Caco-2 (cell line): ENCODE measurements around the gene PLEKHG2. TPM values are rescaled to one million over a fixed set of nuclear protein-coding genes. Genes with fewer than 3 reads are reported as not detected.

Source experiments
- BruUV-seq: library from RNA; stranded (reverse); fragments of 400-500 nt; replicated peaks from 2 replicates; lab custom pipeline; 2021; lab: Mats Ljungman, UMichigan
- CTCF ChIA-PET: fragments of 300-600 bp; sonication (Branson Sonifier 250); formaldehyde crosslinking; loops from one replicate; lab custom pipeline; 2022; ENCODE audit warnings: antibody characterized with exemption; lab: Charles Lee
- POLR2A ChIA-PET: fragments of 300-600 bp; sonication (Branson Sonifier 250); formaldehyde crosslinking; loops from one replicate; lab custom pipeline; 2022; ENCODE audit warnings: antibody characterized with exemption; lab: Charles Lee
- DNase-seq, 2 experiments: peaks; one replicate each; pipeline versions ENCODE4 v3.0.0 to v3.0.0-alpha.2; 2020 to 2022
- H3K27me3 ChIP-seq: replicated peaks from 2 replicates; pipeline ENCODE4 v1.6.0; 2011; ENCODE audit warnings: low read length; ENCODE audit not compliant: control insufficient read depth, insufficient read depth
- H3K36me3 ChIP-seq: 2 replicates; pipeline ENCODE4 v1.5.1; 2011; ENCODE audit warnings: low read length; ENCODE audit not compliant: control insufficient read depth, insufficient read depth
- H3K4me1 ChIP-seq: fragments of 250-450 bp; sonication (Bioruptor Pico); 2 replicates; pipeline ENCODE4 v1.5.1; 2020; ENCODE audit warnings: mild to moderate bottlenecking
- H3K4me3 ChIP-seq: 2 replicates; pipeline ENCODE4 v1.5.1; 2011; ENCODE audit warnings: low read depth, mild to moderate bottlenecking, control low read depth, low read length
- H3K9me3 ChIP-seq: fragments of 250-450 bp; sonication (Bioruptor Pico); 2 replicates; pipeline ENCODE4 v1.5.1; 2020; ENCODE audit warnings: mild to moderate bottlenecking, moderate library complexity
- H3K27ac Mint-ChIP-seq: one replicate; pipeline ENCODE4 v1.8.0; 2022; ENCODE audit warnings: mixed read lengths; ENCODE audit not compliant: unreplicated experiment
- H3K27me3 Mint-ChIP-seq: one replicate; pipeline ENCODE4 v1.8.0; 2022; ENCODE audit warnings: mixed read lengths; ENCODE audit not compliant: insufficient read depth, unreplicated experiment
- H3K36me3 Mint-ChIP-seq: one replicate; pipeline ENCODE4 v1.8.0; 2022; ENCODE audit warnings: mild to moderate bottlenecking, mixed read lengths; ENCODE audit not compliant: insufficient read depth, unreplicated experiment
- H3K4me1 Mint-ChIP-seq: one replicate; pipeline ENCODE4 v1.8.0; 2022; ENCODE audit warnings: low read depth, mixed read lengths; ENCODE audit not compliant: unreplicated experiment
- H3K4me3 Mint-ChIP-seq: one replicate; pipeline ENCODE4 v1.8.0; 2022; ENCODE audit warnings: mild to moderate bottlenecking, moderate library complexity, mixed read lengths; ENCODE audit not compliant: unreplicated experiment
- H3K9me3 Mint-ChIP-seq: one replicate; pipeline ENCODE4 v1.8.0; 2022; ENCODE audit warnings: mixed read lengths; ENCODE audit not compliant: unreplicated experiment
- intact Hi-C: fragments of 100-400 bp; cut with micrococcal nuclease; formaldehyde crosslinking; loops from one replicate; pipeline ENCODE4 v1.10.0; 2022; ENCODE audit not compliant: unreplicated experiment
- total RNA-seq: library from RNA; stranded (reverse); gene quantifications from 2 replicates; pipeline ENCODE4 v1.2.3, GENCODE V29; 2022
- TF ChIP-seq, protein P1 (sequence below), 2 experiments: fragments of 200-600 bp in 1 of 2; IDR thresholded peaks; 1 replicate in 1 of 2; 2 replicates in 1 of 2; pipeline versions ENCODE4 v1.5.1 to v1.8.0; 2011 to 2022; ENCODE audit warnings: antibody characterized with exemption in 1 of 2, control low read depth in 1 of 2, inconsistent platforms in 1 of 2, low read depth in 1 of 2, low read length in 1 of 2, mild to moderate bottlenecking in 1 of 2, moderate library complexity in 1 of 2; ENCODE audit not compliant: insufficient read depth in 1 of 2, severe bottlenecking in 1 of 2, unreplicated experiment in 1 of 2

PLEKHG2 gene
- total RNA-seq, 1 experiment from 2014 or later: 49.8 TPM

DNA sequence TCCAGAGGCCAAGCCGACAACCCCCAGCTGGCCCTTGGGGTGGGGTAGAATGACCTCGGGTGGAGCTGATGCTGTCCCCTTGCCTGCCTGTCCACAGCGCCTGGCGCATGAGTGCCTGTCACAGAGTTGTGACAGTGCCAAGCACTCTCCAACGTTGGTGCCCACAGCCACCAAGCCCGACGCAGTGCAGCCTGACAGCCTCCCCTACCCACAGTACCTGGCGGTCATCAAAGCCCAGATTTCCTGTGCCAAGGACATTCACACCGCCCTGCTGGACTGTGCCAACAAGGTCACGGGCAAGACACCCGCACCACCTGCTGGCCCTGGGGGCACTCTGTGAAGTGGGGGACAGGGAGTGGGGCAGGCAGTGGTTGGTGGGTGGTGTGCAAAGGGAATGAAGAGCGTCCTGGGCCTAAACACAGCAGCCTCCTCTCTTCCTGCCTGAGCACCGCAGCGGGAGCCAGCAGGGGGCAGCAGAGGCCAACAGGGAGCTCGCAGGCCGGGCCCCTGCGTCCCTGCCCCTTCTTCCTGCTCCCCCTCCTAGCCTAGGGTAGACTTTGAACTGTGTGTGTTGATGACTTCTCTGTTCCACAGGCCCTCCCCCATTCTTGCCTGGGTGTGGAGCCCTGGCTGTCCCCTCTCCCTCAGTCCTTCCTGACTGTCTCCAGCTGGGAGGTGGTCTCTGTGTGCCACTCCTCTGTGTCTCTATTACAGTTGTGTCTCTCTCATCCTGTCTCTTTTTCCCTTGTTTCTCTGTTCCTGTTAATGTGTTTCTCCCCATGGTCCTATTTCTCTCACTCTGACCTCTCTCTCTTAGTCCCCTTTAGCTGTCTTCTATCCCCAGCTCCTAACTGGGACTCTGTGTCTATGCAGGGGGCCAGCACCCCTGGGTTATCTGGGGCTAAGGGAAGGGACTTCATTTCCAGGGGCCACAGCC lies 14.8 kb upstream of the PLEKHG2 start:
- CTCF ChIA-PET: interaction anchor here (0.6 to 2.9 kb wide), 12 partner anchors 10 to 844 kb away, joined by 3 to 52 read pairs (median 8); partner anchors contain the start of genes PLEKHG2, RPS16, SAMD4B and ZFP36
- H3K4me3 ChIP-seq: no peak overlapping the region
- no peaks in the 10 kb centered on the region for H3K9me3 Mint-ChIP-seq
- no peaks in the 10 kb centered on the region for H3K9me3 ChIP-seq
- TF ChIP-seq, protein P1, sequence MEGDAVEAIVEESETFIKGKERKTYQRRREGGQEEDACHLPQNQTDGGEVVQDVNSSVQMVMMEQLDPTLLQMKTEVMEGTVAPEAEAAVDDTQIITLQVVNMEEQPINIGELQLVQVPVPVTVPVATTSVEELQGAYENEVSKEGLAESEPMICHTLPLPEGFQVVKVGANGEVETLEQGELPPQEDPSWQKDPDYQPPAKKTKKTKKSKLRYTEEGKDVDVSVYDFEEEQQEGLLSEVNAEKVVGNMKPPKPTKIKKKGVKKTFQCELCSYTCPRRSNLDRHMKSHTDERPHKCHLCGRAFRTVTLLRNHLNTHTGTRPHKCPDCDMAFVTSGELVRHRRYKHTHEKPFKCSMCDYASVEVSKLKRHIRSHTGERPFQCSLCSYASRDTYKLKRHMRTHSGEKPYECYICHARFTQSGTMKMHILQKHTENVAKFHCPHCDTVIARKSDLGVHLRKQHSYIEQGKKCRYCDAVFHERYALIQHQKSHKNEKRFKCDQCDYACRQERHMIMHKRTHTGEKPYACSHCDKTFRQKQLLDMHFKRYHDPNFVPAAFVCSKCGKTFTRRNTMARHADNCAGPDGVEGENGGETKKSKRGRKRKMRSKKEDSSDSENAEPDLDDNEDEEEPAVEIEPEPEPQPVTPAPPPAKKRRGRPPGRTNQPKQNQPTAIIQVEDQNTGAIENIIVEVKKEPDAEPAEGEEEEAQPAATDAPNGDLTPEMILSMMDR (IDR thresholded peaks at IDR 0.05; ENCODE audit: insufficient read depth in 1 of 2, low read depth in 1 of 2, low read length in 1 of 2, severe bottlenecking in 1 of 2, unreplicated experiment in 1 of 2): peak; percentile 98
- POLR2A ChIA-PET: interaction anchor here (0.6 to 2.3 kb wide), 7 partner anchors 10 to 573 kb away, joined by 3 to 28 read pairs (median 11); partner anchors contain the start of genes PSMC4, RPS16, SAMD4B and ZFP36
- no TSS peak for BruUV-seq
- peak; percentile 94 to 95 for DNase-seq
- H3K4me3 Mint-ChIP-seq: peak overlapping the region; percentile 49
- intact Hi-C loops: loop anchor here (1.0 to 5.0 kb wide), 2 partner anchors 14 to 270 kb away; partner anchors contain the start of gene PAK4
- peaks cover 52% of the 10 kb centered on the region for H3K4me1 ChIP-seq
- H3K27ac Mint-ChIP-seq: peak overlapping the region; percentile 84
- H3K4me1 Mint-ChIP-seq: peaks cover 34% of the 10 kb centered on the region
- H3K27me3 Mint-ChIP-seq: no peaks in the 10 kb centered on the region
- no peaks in the 10 kb centered on the region for H3K27me3 ChIP-seq
- H3K36me3 ChIP-seq: no peaks in the 10 kb centered on the region; the same call in none of the 2 replicates
- H3K36me3 Mint-ChIP-seq: peaks cover 67% of the 10 kb centered on the region

DNA sequence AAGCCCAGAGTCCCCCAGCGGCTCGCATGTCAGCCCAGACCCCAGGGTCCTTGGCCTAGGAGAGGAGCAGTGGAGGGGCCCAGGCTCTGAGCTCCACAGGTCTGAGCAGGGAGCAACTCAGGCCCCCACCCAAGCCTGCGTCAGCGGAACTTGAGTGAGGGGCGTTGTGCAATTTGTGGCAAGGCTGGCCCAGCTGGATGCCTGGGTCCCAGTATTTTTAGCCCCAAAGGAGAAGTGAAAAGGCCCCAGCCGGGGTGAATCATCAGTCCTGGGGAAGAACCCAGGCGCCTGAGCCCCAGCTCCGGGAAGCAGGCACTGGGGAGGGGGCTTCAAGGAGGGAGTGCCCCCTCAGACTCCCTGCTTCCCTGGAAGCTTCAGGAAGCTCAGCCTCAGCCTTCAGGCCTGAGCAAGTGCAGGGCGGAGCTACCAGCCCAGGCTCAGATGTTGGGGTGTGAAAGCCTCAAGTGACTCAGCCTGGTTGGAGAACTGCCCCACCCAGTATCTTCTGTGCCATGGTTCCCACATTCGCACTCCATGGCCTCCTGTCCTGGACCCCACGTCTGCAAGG lies 14.1 kb upstream of the PLEKHG2 start:
- peak; percentile 63 to 77 for DNase-seq
- Mint-ChIP-seq H3K4me1 (peaks cover 34% of the 10 kb centered on the region), H3K27me3 (no peaks in the 10 kb centered on the region), H3K4me3 (peak overlapping the region; percentile 49), H3K36me3 (peaks cover 67% of the 10 kb centered on the region), H3K27ac (peak overlapping the region; percentile 84), H3K9me3 (no peaks in the 10 kb centered on the region)
- Histone ChIP-seq H3K27me3 (no peaks in the 10 kb centered on the region), H3K9me3 (no peaks in the 10 kb centered on the region), H3K36me3 (no peaks in the 10 kb centered on the region; the same call in none of the 2 replicates), H3K4me3 (no peak overlapping the region), H3K4me1 (peaks cover 52% of the 10 kb centered on the region)
- POLR2A ChIA-PET: interaction anchor here (0.6 to 2.3 kb wide), 7 partner anchors 10 to 573 kb away, joined by 3 to 28 read pairs (median 11); partner anchors contain the start of genes PSMC4, RPS16, SAMD4B and ZFP36
- TSS peak; percentile 33 for BruUV-seq
- intact Hi-C loops: loop anchor here (5.0 kb wide), 1 partner anchor 271 kb away; the partner anchor contains the start of gene PAK4
- CTCF ChIA-PET: interaction anchor here (0.6 to 2.9 kb wide), 12 partner anchors 10 to 845 kb away, joined by 3 to 52 read pairs (median 8); partner anchors contain the start of genes PLEKHG2, RPS16, SAMD4B and ZFP36
- TF ChIP-seq, protein P1 (IDR thresholded peaks at IDR 0.05; ENCODE audit: insufficient read depth in 1 of 2, low read depth in 1 of 2, low read length in 1 of 2, severe bottlenecking in 1 of 2, unreplicated experiment in 1 of 2): no peak
